Measurements from ENCODE around the gene APBB1IP. TPM values are rescaled to one million over a fixed set of nuclear protein-coding genes. Genes with fewer than 3 reads are reported as not detected.

APBB1IP gene
- polyA plus RNA-seq, 2 of the 4 experiments (the other 2 are of a cell fraction) = 0.96 to 9.2 TPM

- Histone ChIP-seq H3K27ac (peak overlapping the region; percentile 85 to 95), H3K4me3 (no peak overlapping the region), H3K4me1 (peaks cover 41% of the 10 kb centered on the region), H3K9me3 (no peaks in the 10 kb centered on the region), H3K4me2 (peak overlapping the region; percentile 83)
- FAIRE-seq (peak; percentile 97), ATAC-seq (peak; percentile 100), DNase-seq (ENCODE audit: low read depth in 1 of 2, low spot score in 1 of 2) (peak; percentile 74 to 94)
- ChIA-PET CTCF (interaction anchor here (0.6 to 2.2 kb wide), 4 partner anchors 16 to 150 kb away, joined by 3 to 5 read pairs (median 3); no protein-coding TSS in a partner anchor), POLR2A (no interaction called here)
- WGBS (ENCODE audit: missing lambda C conversion rate) = 13% methylated on average over 2 of the region's 2 CpGs
- TF ChIP-seq ELK1 (IDR thresholded peaks at IDR 0.05; ENCODE audit: low read depth, low read length) = no peak
- no peak for TF ChIP-seq MAZ (IDR thresholded peaks at IDR 0.05; ENCODE audit: borderline replicate concordance, low read depth, low read length)
- no peak for TF ChIP-seq TFCP2L1 (CRISPR knock-in tag; IDR thresholded peaks at IDR 0.05)
- TF ChIP-seq KDM5A (IDR thresholded peaks at IDR 0.05) = no peak
- TF ChIP-seq HOXA7 (CRISPR knock-in tag; IDR thresholded peaks at IDR 0.05) = no peak
- TF ChIP-seq KDM1A (IDR thresholded peaks at IDR 0.05; ENCODE audit: low read depth) = no peak
- TF ChIP-seq PBX3 (IDR thresholded peaks at IDR 0.05) = no peak
- TF ChIP-seq ZNF302 (CRISPR knock-in tag; IDR thresholded peaks at IDR 0.05) = no peak
- TF ChIP-seq RARB (CRISPR knock-in tag; IDR thresholded peaks at IDR 0.05) = no peak
- no peak for TF ChIP-seq NR3C1 (IDR thresholded peaks at IDR 0.05)
- TF ChIP-seq GATA3 (IDR thresholded peaks at IDR 0.05; ENCODE audit: borderline replicate concordance) = peak; percentile 60; the same call in 1 of the 2 replicates
- peak in 1 of 2 experiments; percentile 44; a peak in 1 of 4 replicates for TF ChIP-seq CEBPB (IDR thresholded peaks at IDR 0.05)
- TF ChIP-seq RNF2 (IDR thresholded peaks at IDR 0.05; ENCODE audit: borderline replicate concordance, low read depth) = no peak
- TF ChIP-seq HEYL (CRISPR knock-in tag; IDR thresholded peaks at IDR 0.05) = no peak
- no peak for TF ChIP-seq TP53 (CRISPR knock-in tag; IDR thresholded peaks at IDR 0.05)
- no peak for TF ChIP-seq ZFP36 (IDR thresholded peaks at IDR 0.05; ENCODE audit: borderline replicate concordance, partially characterized antibody)
- TF ChIP-seq, protein P1, sequence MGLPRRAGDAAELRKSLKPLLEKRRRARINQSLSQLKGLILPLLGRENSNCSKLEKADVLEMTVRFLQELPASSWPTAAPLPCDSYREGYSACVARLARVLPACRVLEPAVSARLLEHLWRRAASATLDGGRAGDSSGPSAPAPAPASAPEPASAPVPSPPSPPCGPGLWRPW (IDR thresholded peaks at IDR 0.05) = no peak
- peak; percentile 77 to 83; a peak in 4 of 5 replicates for TF ChIP-seq JUN (IDR thresholded peaks at IDR 0.05)
- TF ChIP-seq USF2 (IDR thresholded peaks at IDR 0.05) = no peak
- TF ChIP-seq MYC (IDR thresholded peaks at IDR 0.05; ENCODE audit: borderline replicate concordance, low read length) = no peak
- peak; percentile 78 for TF ChIP-seq MAFK (IDR thresholded peaks at IDR 0.05; ENCODE audit: partially characterized antibody)
- no peak for TF ChIP-seq FOXS1 (CRISPR knock-in tag; IDR thresholded peaks at IDR 0.05)
- TF ChIP-seq, protein P2, sequence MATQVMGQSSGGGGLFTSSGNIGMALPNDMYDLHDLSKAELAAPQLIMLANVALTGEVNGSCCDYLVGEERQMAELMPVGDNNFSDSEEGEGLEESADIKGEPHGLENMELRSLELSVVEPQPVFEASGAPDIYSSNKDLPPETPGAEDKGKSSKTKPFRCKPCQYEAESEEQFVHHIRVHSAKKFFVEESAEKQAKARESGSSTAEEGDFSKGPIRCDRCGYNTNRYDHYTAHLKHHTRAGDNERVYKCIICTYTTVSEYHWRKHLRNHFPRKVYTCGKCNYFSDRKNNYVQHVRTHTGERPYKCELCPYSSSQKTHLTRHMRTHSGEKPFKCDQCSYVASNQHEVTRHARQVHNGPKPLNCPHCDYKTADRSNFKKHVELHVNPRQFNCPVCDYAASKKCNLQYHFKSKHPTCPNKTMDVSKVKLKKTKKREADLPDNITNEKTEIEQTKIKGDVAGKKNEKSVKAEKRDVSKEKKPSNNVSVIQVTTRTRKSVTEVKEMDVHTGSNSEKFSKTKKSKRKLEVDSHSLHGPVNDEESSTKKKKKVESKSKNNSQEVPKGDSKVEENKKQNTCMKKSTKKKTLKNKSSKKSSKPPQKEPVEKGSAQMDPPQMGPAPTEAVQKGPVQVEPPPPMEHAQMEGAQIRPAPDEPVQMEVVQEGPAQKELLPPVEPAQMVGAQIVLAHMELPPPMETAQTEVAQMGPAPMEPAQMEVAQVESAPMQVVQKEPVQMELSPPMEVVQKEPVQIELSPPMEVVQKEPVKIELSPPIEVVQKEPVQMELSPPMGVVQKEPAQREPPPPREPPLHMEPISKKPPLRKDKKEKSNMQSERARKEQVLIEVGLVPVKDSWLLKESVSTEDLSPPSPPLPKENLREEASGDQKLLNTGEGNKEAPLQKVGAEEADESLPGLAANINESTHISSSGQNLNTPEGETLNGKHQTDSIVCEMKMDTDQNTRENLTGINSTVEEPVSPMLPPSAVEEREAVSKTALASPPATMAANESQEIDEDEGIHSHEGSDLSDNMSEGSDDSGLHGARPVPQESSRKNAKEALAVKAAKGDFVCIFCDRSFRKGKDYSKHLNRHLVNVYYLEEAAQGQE (IDR thresholded peaks at IDR 0.05) = no peak
- TF ChIP-seq BHLHE40 (IDR thresholded peaks at IDR 0.05; ENCODE audit: low read depth, low read length) = no peak
- no peak for TF ChIP-seq NFE2L2 (conservative IDR thresholded peaks at IDR 0.05; ENCODE audit: low read length)
- no peak for TF ChIP-seq CHD2 (IDR thresholded peaks at IDR 0.05; ENCODE audit: low read length, partially characterized antibody)
- no peak for TF ChIP-seq PHF8 (IDR thresholded peaks at IDR 0.05; ENCODE audit: borderline replicate concordance, low read depth)
- TF ChIP-seq NPAS2 (CRISPR knock-in tag; IDR thresholded peaks at IDR 0.05; ENCODE audit: borderline replicate concordance) = no peak
- no peak for TF ChIP-seq POLR2A (IDR thresholded peaks at IDR 0.05; ENCODE audit: low read length)
- no peak for TF ChIP-seq POLR2AphosphoS2 (conservative IDR thresholded peaks at IDR 0.05; ENCODE audit: low read length)
- no peak for TF ChIP-seq CBX8 (IDR thresholded peaks at IDR 0.05)
- no peak for TF ChIP-seq CHD4 (IDR thresholded peaks at IDR 0.05; ENCODE audit: borderline replicate concordance)
- no peak for TF ChIP-seq RFX5 (IDR thresholded peaks at IDR 0.05)
- peak; percentile 18 to 59; a peak in 3 of 5 replicates for TF ChIP-seq RAD21 (conservative IDR thresholded peaks at IDR 0.05 in 1 of 2, IDR thresholded peaks at IDR 0.05 in 1 of 2)
- 0 out of 2 replicates have a peak, but pooled peaks have one; percentile 23 for TF ChIP-seq MAX (IDR thresholded peaks at IDR 0.05)
- TF ChIP-seq HOXB5 (CRISPR knock-in tag; IDR thresholded peaks at IDR 0.05) = no peak
- no peak for TF ChIP-seq HOXB13 (CRISPR knock-in tag; IDR thresholded peaks at IDR 0.05; ENCODE audit: low read depth)
Measured at GRCh38 chr10:26407406-26407969, 30.7 kb upstream of the APBB1IP start.

Measured in A549 (cell line).